GM23338 (cell line): Measurements from ENCODE around the gene IGFL3. TPM values are rescaled to one million over a fixed set of nuclear protein-coding genes. Genes with fewer than 3 reads are reported as not detected.

Experiments used
- ATAC-seq: fragments of 200-7000 bp; cut with Tn5 transposase; 3 replicates; pipeline ENCODE4 v1.9.1; 2020
- DNase-seq: peaks from one replicate; pipeline ENCODE4 v3.0.0-alpha.2; 2015; ENCODE audit warnings: low spot score
- H2AFZ ChIP-seq: fragments of 200-600 bp; sonication (generic); 2 replicates; pipeline ENCODE4 v1.8.0; 2016; ENCODE audit warnings: antibody characterized with exemption, mild to moderate bottlenecking, moderate library complexity
- H3F3A ChIP-seq: fragments of 200-600 bp; sonication (generic); replicated peaks from 2 replicates; pipeline ENCODE4 v1.8.0; 2017; ENCODE audit warnings: antibody characterized with exemption, mixed run types, low read depth
- H3K27ac ChIP-seq: fragments of 200-600 bp; sonication (generic); 2 replicates; pipeline ENCODE4 v1.6.1; 2016; ENCODE audit warnings: low read depth
- H3K27me3 ChIP-seq: fragments of 200-600 bp; sonication (generic); 2 replicates; pipeline ENCODE4 v1.8.0; 2016; ENCODE audit warnings: mild to moderate bottlenecking, mixed run types, moderate library complexity; ENCODE audit not compliant: insufficient read depth
- H3K36me3 ChIP-seq: fragments of 200-600 bp; sonication (generic); 2 replicates; pipeline ENCODE4 v1.8.0; 2016; ENCODE audit warnings: mild to moderate bottlenecking; ENCODE audit not compliant: insufficient read depth
- H3K4me1 ChIP-seq: fragments of 200-600 bp; sonication (generic); 2 replicates; pipeline ENCODE4 v1.8.0; 2016; ENCODE audit warnings: mild to moderate bottlenecking, moderate library complexity; ENCODE audit not compliant: insufficient read depth
- H3K4me2 ChIP-seq: fragments of 200-600 bp; sonication (generic); 2 replicates; pipeline ENCODE4 v1.7.1; 2017; ENCODE audit warnings: mixed run types
- H3K4me3 ChIP-seq: fragments of 200-600 bp; sonication (generic); 2 replicates; pipeline ENCODE4 v1.6.1; 2016; ENCODE audit warnings: mixed run types
- H3K79me2 ChIP-seq: fragments of 200-600 bp; sonication (generic); replicated peaks from 2 replicates; pipeline ENCODE4 v1.8.0; 2017; ENCODE audit warnings: mild to moderate bottlenecking; ENCODE audit not compliant: insufficient read depth
- H3K9me2 ChIP-seq: fragments of 200-600 bp; sonication (generic); 2 replicates; pipeline ENCODE4 v1.8.0; 2017; ENCODE audit not compliant: insufficient read depth
- H4K20me1 ChIP-seq: fragments of 200-600 bp; sonication (generic); replicated peaks from 2 replicates; pipeline ENCODE4 v1.8.0; 2017; ENCODE audit warnings: mild to moderate bottlenecking; ENCODE audit not compliant: insufficient read depth
- H3K27ac Mint-ChIP-seq: 2 replicates; pipeline ENCODE4 v1.8.0; 2020; ENCODE audit warnings: inconsistent platforms, mild to moderate bottlenecking, moderate library complexity, mixed read lengths
- H3K27me3 Mint-ChIP-seq: 3 replicates; pipeline ENCODE4 v1.8.0; 2022; ENCODE audit warnings: low read depth, mild to moderate bottlenecking, moderate library complexity, mixed read lengths, inconsistent platforms; ENCODE audit not compliant: insufficient read depth, poor library complexity
- H3K36me3 Mint-ChIP-seq: 3 replicates; pipeline ENCODE4 v1.8.0; 2021; ENCODE audit warnings: low read depth, mild to moderate bottlenecking, inconsistent platforms, moderate library complexity, mixed read lengths
- H3K4me1 Mint-ChIP-seq: 3 replicates; pipeline ENCODE4 v1.8.0; 2020; ENCODE audit warnings: mild to moderate bottlenecking, inconsistent platforms, mixed read lengths
- H3K4me3 Mint-ChIP-seq: 3 replicates; pipeline ENCODE4 v1.8.0; 2021; ENCODE audit warnings: moderate library complexity, mild to moderate bottlenecking, inconsistent platforms, mixed read lengths
- H3K9me3 Mint-ChIP-seq: 3 replicates; pipeline ENCODE4 v1.8.0; 2020; ENCODE audit warnings: moderate library complexity, mild to moderate bottlenecking, inconsistent platforms, mixed read lengths
- CREB1 ChIP-seq: fragments of 250-450 bp; sonication (Bioruptor Pico); IDR thresholded peaks from 2 replicates; pipeline ENCODE4 v1.5.0; 2020; ENCODE audit warnings: low read depth, mild to moderate bottlenecking, moderate library complexity
- CTCF ChIP-seq, 2 experiments: fragments of 200-600 bp in 1 of 2; sonication (generic) in 1 of 2; conservative IDR thresholded peaks; 2 replicates each; pipeline versions ENCODE4 v1.5.1 to v1.6.1; 2016 to 2017; ENCODE audit warnings: antibody characterized with exemption in 2 of 2, low read depth in 2 of 2, mild to moderate bottlenecking in 2 of 2, moderate library complexity in 1 of 2
- ETS1 ChIP-seq: IDR thresholded peaks from 2 replicates; pipeline ENCODE4 v1.6.1; 2016; ENCODE audit warnings: antibody characterized with exemption
- EZH2 ChIP-seq: fragments of 200-600 bp; sonication (generic); IDR thresholded peaks from one replicate; pipeline ENCODE4 v1.8.0; 2017; ENCODE audit warnings: antibody characterized with exemption, mild to moderate bottlenecking, low read depth; ENCODE audit not compliant: unreplicated experiment
- EZH2phosphoT487 ChIP-seq: fragments of 200-600 bp; sonication (generic); IDR thresholded peaks from one replicate; pipeline ENCODE4 v1.8.1; 2018; ENCODE audit warnings: antibody characterized with exemption; ENCODE audit not compliant: unreplicated experiment
- JUNB ChIP-seq: IDR thresholded peaks from one replicate; pipeline ENCODE4 v1.6.1; 2016; ENCODE audit warnings: antibody characterized with exemption; ENCODE audit not compliant: unreplicated experiment
- NANOG ChIP-seq: IDR thresholded peaks from 2 replicates; pipeline ENCODE4 v1.6.1; 2016; ENCODE audit warnings: antibody characterized with exemption, borderline replicate concordance
- POLR2AphosphoS5 ChIP-seq: IDR thresholded peaks from 2 replicates; pipeline ENCODE4 v1.6.1; 2016; ENCODE audit warnings: antibody characterized with exemption, low read depth
- REST ChIP-seq: IDR thresholded peaks from one replicate; pipeline ENCODE4 v1.6.1; 2018; ENCODE audit warnings: antibody characterized with exemption; ENCODE audit not compliant: unreplicated experiment
- STAT1 ChIP-seq: IDR thresholded peaks from one replicate; pipeline ENCODE4 v1.6.1; 2016; ENCODE audit warnings: antibody characterized with exemption; ENCODE audit not compliant: unreplicated experiment
- ZNF114 ChIP-seq: fragments of 250-450 bp; sonication (Bioruptor Pico); IDR thresholded peaks from 2 replicates; pipeline ENCODE4 v1.5.0; 2020; ENCODE audit warnings: mild to moderate bottlenecking, moderate library complexity
- ZNF331 ChIP-seq: fragments of 250-450 bp; sonication (Bioruptor Pico); IDR thresholded peaks from 2 replicates; pipeline ENCODE4 v1.5.0; 2020; ENCODE audit warnings: low read depth, mild to moderate bottlenecking, moderate library complexity
- ZNF462 ChIP-seq: fragments of 250-450 bp; sonication (Bioruptor Pico); IDR thresholded peaks from 2 replicates; pipeline ENCODE4 v1.5.0; 2020; ENCODE audit warnings: mild to moderate bottlenecking, moderate library complexity
- polyA plus RNA-seq: library from polyadenylated mRNA; unstranded; fragments of >200 nt; fragmentation: Nextera tagmentation; extraction: Ambion mirVana; gene quantifications from 2 replicates; pipeline ENCODE4 v1.2.1, GENCODE V29; 2016
- total RNA-seq: library from RNA; depleted of rRNA; stranded (reverse); fragments of >200 nt; shearing (Covaris generic); gene quantifications from 2 replicates; pipeline ENCODE4 v1.2.3, GENCODE V29; 2014

Gene IGFL3
- total and polyA plus RNA-seq, 2 experiments from 2014 or later: not detected

- no peak overlapping the region for H2AFZ ChIP-seq
- H3K9me2 ChIP-seq: peaks cover 16% of the 10 kb centered on the region
- H4K20me1 ChIP-seq: no peaks in the 10 kb centered on the region
- no peaks in the 10 kb centered on the region for H3K36me3 ChIP-seq
- peak overlapping the region; percentile 39 for H3K4me2 ChIP-seq
- TF ChIP-seq JUNB (no peak), POLR2AphosphoS5 (no peak), EZH2 (no peak), CTCF (conservative IDR thresholded peaks at IDR 0.05; ENCODE audit: low read depth in 2 of 2) (no peak), NANOG (no peak), EZH2phosphoT487 (no peak), ZNF331 (CRISPR knock-in tag) (no peak), ZNF462 (CRISPR knock-in tag) (no peak), STAT1 (no peak), ZNF114 (CRISPR knock-in tag) (no peak), ETS1 (no peak), REST (no peak), CREB1 (no peak)
- no peaks in the 10 kb centered on the region; the same call in 1 of the 2 replicates for H3K4me1 ChIP-seq
- H3K4me3 ChIP-seq: peak overlapping the region; percentile 21
- Mint-ChIP-seq H3K9me3 (peaks cover 33% of the 10 kb centered on the region), H3K36me3 (peaks cover 26% of the 10 kb centered on the region), H3K27ac (no peak overlapping the region), H3K4me1 (peaks cover 22% of the 10 kb centered on the region), H3K4me3 (peak overlapping the region; percentile 55; the same call in 1 of the 3 replicates), H3K27me3 (peaks cover 15% of the 10 kb centered on the region)
- H3K27me3 ChIP-seq: no peaks in the 10 kb centered on the region
- no peaks in the 10 kb centered on the region for H3K79me2 ChIP-seq
- ATAC-seq (no peak), DNase-seq (no peak)
- H3F3A ChIP-seq: no peaks in the 10 kb centered on the region
- peak overlapping the region; percentile 88 for H3K27ac ChIP-seq
Measured at GRCh38 chr19:46131485-46132143, 7.1 kb upstream of the IGFL3 start.
